HG02623 (cell line): ENCODE measurements around the gene NR4A1.
"Not testable (repeated sequence)": the region's sequence is repeated elsewhere in the genome, so short reads cannot be mapped to it uniquely, and the experiment has no call there.

ENCODE experiments used
- ATAC-seq: cut with Tn5 transposase; IDR thresholded peaks from one replicate; pipeline ENCODE4 v1.9.1; 2021; ENCODE audit warnings: moderate library complexity; ENCODE audit not compliant: unreplicated experiment

Gene NR4A1

DNA sequence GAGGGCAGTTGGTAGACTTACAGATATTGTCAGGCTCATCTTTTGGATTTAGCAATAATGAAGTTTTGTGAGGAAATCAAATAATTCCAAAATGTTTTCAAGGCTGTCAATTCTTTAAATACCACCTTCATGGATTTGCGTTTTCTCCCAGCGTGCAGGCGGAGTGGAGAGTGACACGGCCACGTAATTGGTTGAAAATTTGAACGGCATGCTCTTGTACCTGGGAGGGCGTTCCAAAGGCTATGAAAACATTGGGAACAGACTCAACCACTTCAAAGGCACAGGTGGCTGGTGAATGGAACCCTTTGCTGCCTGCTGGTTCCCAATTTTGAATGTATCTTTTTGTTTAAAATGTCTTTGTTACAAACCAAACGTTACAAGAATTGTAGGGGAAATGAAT is 40.6 kb downstream of the NR4A1 start:
- ATAC-seq = no peak

DNA sequence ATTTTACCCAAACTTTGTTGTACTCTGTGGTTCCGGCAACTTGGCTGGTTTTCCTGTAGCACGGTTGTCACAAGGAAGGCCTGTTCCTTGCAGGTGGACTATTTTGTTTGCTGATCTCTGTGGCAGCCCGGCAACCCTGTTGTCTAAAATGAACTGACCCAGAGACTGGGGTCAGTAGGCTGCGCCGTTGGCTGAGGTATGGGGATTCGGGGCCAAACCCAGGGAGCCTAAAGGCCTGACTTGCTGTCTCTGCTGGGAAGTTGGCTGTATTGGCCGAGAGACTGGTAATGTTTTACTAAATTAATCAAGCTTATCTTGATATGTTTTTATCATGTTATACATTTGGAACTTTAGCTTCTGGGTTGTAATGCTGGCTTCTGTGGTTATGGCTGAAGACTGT is 42.1 kb downstream of the NR4A1 start:
- ATAC-seq = no peak

DNA sequence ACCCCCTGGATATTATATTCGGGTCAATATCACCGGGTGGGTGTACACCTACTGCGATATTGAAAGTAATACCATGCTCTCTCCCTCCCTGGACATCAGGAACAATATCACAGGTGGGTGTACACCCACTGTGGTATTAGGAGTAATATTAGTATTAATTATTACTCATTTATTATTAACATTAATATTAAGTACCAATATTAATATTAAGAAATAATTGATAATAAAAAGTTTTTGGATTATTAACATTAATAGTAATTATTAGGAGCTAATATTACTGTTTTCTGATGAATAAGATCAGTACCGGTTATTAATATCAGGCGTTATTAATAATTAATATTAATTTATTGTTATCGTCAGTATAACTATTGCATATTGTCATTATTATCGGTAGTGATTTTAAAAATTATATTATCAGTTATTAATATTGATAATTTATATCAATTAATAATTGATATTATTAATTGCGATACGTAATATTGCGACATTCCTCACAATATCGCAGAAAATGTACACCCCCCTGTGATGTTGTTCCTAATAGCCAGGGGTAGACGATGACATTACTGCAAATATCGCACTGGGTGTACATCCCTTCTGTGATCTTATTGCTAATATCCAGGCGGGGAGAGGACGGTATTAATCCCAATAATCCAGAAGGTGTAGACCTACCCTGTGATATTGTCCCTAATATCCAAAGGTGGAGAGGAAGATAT is 45.2 kb downstream of the NR4A1 start:
- no peak for ATAC-seq

DNA sequence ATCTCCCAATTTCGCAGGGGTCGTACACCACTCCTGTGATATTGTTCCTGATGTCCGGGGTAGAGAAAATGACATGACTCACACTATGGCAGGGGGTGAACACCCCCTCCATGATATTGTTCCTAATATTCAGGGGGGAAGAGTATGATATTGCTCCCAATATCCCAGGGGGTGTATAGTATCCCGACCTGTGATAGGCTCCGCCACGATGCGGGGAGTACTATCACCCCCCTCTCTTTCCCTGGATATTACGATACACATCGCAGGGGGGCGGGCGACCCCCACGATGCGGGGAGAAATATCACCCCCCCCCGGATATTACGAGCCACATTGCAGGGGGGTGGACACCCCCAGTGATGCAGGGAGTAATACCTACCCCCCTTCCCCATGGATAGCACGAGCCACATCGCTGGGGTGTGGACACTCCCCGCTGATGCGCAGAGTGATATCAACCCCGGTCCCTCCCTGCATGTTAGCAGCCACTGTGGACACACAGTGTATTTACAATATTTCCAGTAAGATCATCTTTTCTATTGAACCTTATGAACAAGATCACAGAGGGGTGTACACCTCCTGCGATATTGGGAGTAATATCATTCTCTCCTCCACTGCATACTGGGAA is 45.9 kb downstream of the NR4A1 start:
- no peak for ATAC-seq

DNA sequence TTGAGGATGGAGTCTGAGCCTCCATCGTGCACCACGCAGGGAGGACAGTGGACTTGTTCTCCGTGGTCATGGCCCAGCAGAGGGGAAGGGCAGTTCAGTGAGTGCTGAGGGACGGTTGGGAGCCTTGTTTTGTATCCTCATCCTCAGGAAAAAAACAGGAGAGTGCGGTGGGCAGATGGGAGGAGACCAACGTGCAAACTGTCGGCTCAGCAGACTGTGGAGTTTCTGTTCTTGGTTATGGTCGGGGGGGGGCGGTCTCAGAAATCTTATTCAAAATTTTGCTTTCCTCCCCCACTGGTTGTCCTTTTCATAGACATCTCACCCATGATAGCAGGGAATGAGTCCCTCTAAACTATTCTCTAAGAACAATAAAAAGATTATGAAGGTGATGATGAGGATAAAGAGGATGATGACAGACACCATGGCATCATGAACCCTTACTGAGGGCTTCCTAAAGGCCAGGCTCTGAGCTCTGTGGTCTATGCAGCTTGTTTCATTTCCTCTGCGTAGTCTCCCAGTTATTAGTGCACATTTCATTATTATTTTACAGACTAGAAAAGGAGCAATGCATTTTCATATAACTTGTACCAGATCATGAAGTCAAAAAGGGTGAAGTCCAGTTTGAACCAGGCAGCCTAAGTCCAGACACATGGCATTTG is 53.3 kb downstream of the NR4A1 start:
- not testable (repeated sequence) for ATAC-seq
